Glutamatergic neuron (in vitro differentiated cells): ENCODE results near the gene PKM. TPM values are rescaled to one million over a fixed set of nuclear protein-coding genes. Genes with fewer than 3 reads are reported as not detected.

Experiments
- DNase-seq: peaks from one replicate; pipeline ENCODE4 v3.0.0; 2022
- H3K27ac Mint-ChIP-seq: one replicate; pipeline ENCODE4 v1.8.0; 2020; ENCODE audit warnings: mild to moderate bottlenecking, mixed read lengths, inconsistent platforms; ENCODE audit not compliant: unreplicated experiment
- H3K27me3 Mint-ChIP-seq: one replicate; pipeline ENCODE4 v1.8.0; 2020; ENCODE audit warnings: mild to moderate bottlenecking, moderate library complexity, mixed read lengths, inconsistent platforms; ENCODE audit not compliant: unreplicated experiment
- H3K36me3 Mint-ChIP-seq: one replicate; pipeline ENCODE4 v1.8.0; 2020; ENCODE audit warnings: mild to moderate bottlenecking, mixed read lengths, inconsistent platforms; ENCODE audit not compliant: unreplicated experiment
- H3K4me1 Mint-ChIP-seq: one replicate; pipeline ENCODE4 v1.8.0; 2020; ENCODE audit warnings: mild to moderate bottlenecking, low read depth, mixed read lengths, inconsistent platforms; ENCODE audit not compliant: unreplicated experiment
- H3K4me3 Mint-ChIP-seq: one replicate; pipeline ENCODE4 v1.8.0; 2020; ENCODE audit warnings: mild to moderate bottlenecking, mixed read lengths, inconsistent platforms; ENCODE audit not compliant: unreplicated experiment
- H3K9me3 Mint-ChIP-seq: one replicate; pipeline ENCODE4 v1.8.0; 2020; ENCODE audit warnings: mild to moderate bottlenecking, moderate library complexity, mixed read lengths, inconsistent platforms; ENCODE audit not compliant: unreplicated experiment
- total RNA-seq: library from RNA; stranded (reverse); fragmentation: NEBNext Ultra II Directional; extraction: Animal tissue kit (Norgen Biotek cat#: 25700); gene quantifications from one replicate; pipeline ENCODE4 v1.2.1, GENCODE V29; 2021; ENCODE audit not compliant: unreplicated experiment
- TF ChIP-seq, protein P1 (sequence below): fragments of 200-600 bp; sonication (generic); IDR thresholded peaks from one replicate; pipeline ENCODE4 v1.5.0; 2021; ENCODE audit not compliant: partially characterized antibody, unreplicated experiment

Gene PKM
- total RNA-seq, 1 donor from 2014 or later = 949 TPM

DNA sequence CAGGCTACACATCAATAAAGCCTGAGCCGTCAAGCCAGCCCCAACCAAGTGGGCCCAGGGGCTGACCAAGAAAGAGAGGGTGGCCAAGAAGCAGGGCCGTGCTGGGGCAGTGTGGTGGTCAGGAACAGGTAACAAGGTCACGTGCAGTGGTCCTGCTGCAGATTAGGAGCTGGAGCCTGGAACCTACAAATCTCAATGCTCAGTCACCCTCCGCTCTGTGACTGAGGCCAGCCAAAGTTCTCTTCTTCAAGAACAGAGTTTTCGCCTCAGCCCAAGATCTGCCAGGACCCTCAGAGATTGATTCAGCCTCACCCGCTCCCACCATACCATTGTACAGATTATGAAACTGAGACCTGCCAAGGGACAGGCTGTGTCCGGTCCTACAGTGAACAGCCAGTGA is 60.3 kb downstream of the PKM start:
- H3K27me3 Mint-ChIP-seq = peaks cover 5% of the 10 kb centered on the region
- no peak for DNase-seq
- no peak overlapping the region for H3K27ac Mint-ChIP-seq
- no peaks in the 10 kb centered on the region for H3K4me1 Mint-ChIP-seq
- no peaks in the 10 kb centered on the region for H3K36me3 Mint-ChIP-seq
- H3K9me3 Mint-ChIP-seq = no peaks in the 10 kb centered on the region
- H3K4me3 Mint-ChIP-seq = no peak overlapping the region
- TF ChIP-seq, protein P1, sequence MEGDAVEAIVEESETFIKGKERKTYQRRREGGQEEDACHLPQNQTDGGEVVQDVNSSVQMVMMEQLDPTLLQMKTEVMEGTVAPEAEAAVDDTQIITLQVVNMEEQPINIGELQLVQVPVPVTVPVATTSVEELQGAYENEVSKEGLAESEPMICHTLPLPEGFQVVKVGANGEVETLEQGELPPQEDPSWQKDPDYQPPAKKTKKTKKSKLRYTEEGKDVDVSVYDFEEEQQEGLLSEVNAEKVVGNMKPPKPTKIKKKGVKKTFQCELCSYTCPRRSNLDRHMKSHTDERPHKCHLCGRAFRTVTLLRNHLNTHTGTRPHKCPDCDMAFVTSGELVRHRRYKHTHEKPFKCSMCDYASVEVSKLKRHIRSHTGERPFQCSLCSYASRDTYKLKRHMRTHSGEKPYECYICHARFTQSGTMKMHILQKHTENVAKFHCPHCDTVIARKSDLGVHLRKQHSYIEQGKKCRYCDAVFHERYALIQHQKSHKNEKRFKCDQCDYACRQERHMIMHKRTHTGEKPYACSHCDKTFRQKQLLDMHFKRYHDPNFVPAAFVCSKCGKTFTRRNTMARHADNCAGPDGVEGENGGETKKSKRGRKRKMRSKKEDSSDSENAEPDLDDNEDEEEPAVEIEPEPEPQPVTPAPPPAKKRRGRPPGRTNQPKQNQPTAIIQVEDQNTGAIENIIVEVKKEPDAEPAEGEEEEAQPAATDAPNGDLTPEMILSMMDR = no peak

DNA sequence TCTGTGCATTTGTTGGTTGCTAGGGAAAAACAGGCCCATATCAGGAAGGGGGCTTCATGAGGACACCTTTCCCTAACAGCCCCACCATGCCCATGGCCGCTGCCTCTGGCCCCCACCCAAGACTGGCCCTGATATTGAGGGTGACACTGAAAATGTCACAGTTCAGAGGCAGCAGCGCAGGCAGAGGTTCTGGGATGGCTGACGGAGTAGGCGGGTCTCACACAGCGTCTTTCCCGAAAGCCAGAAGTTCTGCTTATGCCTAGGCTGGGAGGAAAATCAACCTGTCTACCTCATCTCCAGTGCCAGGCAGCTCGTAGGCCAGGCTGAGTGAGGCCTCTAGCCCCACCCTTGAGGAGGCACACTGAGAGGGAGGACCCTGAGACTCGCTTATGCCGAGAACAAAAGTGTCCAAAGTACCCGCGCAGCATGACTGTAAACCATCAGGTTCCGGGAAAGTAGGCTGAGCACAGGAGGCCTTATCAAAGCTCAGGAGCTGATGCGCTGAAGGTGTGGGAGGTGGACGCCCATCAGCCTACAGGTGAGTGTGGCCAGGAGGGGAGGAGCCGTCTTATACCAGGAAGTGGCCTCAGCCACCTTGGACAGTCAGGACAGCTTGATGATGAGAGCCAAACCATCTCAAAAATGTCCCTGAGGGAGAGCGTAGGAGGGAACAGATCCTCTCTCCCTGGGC is 60.9 kb downstream of the PKM start:
- H3K27ac Mint-ChIP-seq = no peak overlapping the region
- no peak for DNase-seq
- no peak overlapping the region for H3K4me3 Mint-ChIP-seq
- H3K27me3 Mint-ChIP-seq = peaks cover 4% of the 10 kb centered on the region
- H3K4me1 Mint-ChIP-seq = no peaks in the 10 kb centered on the region
- TF ChIP-seq, protein P1 = no peak
- H3K36me3 Mint-ChIP-seq = no peaks in the 10 kb centered on the region
- H3K9me3 Mint-ChIP-seq = no peaks in the 10 kb centered on the region

DNA sequence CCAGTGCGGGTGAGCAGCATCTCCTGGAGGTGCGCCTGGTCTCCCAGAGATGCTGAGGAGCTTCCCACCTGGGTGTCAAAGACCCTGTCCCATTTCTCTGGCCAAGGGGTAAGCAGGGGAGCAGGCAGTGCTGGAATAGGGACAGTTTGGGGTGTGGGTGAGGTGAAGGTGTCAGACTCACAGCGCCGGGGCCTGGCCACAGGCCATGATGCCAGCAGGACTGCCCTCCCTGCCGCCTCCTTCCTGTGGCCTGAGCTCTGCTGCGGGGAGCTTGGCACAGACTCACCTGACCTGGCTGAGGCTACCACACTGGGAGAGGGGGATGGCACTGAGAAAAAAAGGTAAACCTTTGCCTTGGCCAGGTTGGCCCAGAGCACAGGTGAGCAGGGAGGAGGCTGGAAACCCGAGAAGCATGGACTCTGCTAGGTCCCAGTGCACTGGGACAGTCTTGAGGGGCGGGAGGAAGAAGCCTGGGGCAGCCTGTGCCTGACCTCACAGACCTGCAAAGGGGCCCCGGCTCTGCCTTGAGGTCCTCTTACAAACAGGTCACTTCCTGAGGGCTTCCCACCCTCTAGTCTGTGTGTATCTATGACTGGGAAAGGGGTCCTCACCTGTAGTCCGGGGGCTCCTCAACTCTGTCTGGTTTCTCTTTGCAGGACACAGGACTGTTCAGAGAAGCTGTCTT is 61.6 kb downstream of the PKM start:
- H3K9me3 Mint-ChIP-seq = no peaks in the 10 kb centered on the region
- H3K36me3 Mint-ChIP-seq = no peaks in the 10 kb centered on the region
- no peaks in the 10 kb centered on the region for H3K4me1 Mint-ChIP-seq
- TF ChIP-seq, protein P1 = no peak
- H3K27me3 Mint-ChIP-seq = peaks cover 4% of the 10 kb centered on the region
- no peak for DNase-seq
- no peak overlapping the region for H3K4me3 Mint-ChIP-seq
- no peak overlapping the region for H3K27ac Mint-ChIP-seq

DNA sequence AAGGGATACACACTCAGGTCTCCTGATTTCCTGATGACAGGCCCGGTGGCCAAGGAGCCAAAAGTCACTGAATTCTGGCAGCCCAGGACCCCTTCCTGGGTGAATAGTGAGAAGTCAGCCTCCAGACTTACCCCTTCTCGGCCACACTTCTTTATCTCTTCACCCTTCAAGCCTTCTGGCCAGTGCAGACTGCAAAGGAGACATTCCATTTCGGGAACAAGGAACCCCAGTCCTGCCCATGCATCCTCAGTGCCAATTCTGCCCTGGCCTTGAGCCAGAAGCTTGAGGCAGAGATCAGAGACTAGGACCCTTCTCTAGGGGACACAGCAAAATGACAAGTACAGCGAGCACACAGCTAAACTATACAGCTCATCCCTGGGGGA is 62.2 kb downstream of the PKM start:
- Mint-ChIP-seq H3K27ac (no peak overlapping the region), H3K27me3 (peaks cover 4% of the 10 kb centered on the region), H3K36me3 (no peaks in the 10 kb centered on the region), H3K9me3 (no peaks in the 10 kb centered on the region), H3K4me3 (no peak overlapping the region), H3K4me1 (no peaks in the 10 kb centered on the region)
- TF ChIP-seq, protein P1 = no peak
- no peak for DNase-seq

DNA sequence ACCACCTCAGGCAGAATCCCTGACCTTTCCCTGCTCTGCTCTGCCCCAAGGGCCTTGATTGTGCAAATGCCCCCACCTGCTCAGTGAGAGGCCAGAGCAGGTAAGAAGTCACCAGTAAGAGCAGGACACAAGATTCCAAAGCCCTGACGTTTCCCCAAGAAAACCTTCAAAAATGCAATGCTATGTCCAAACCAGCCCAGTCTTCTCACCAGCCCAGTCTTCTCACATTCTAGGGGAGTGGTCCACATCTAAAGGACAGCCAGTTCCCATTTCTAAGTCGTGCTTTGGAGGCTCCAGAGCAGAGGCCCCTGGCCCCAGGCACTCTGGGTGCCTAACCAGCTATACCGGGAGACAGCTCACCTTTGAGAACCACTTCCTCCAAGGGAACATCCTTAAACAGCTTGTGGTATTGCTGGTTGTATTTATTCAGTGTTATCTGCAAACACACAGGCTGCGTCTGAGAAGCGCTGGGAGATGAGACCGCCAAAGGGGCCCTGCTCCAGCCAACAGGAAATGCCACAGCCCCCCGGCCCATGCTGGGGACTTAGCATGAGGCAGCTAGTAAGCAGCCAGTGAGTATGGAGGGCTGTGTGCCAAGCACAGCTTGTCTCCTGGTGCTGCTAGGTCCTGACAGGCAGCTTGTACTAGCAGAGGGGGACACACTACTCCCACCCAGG is 62.7 kb downstream of the PKM start:
- Mint-ChIP-seq H3K4me1 (no peaks in the 10 kb centered on the region), H3K27me3 (peaks cover 4% of the 10 kb centered on the region), H3K27ac (no peak overlapping the region), H3K4me3 (no peak overlapping the region), H3K36me3 (no peaks in the 10 kb centered on the region), H3K9me3 (no peaks in the 10 kb centered on the region)
- DNase-seq = no peak
- TF ChIP-seq, protein P1 = no peak
